Coronary artery (tissue), 2 donors: ENCODE data around the gene ACAD11.
"Not testable (repeated sequence)": the region's sequence is repeated elsewhere in the genome, so short reads cannot be mapped to it uniquely, and the experiment has no call there.

Experiments used
- DNase-seq: peaks from one replicate; pipeline ENCODE4 v3.0.0-alpha.2; 2017; ENCODE audit warnings: low spot score
- H3K27ac ChIP-seq, 2 donors: fragments of 200-600 bp; sonication (generic); one replicate each; pipeline ENCODE4 v1.5.1; 2016 to 2019
- H3K4me3 ChIP-seq: fragments of 200-600 bp; sonication (generic); 2 replicates; pipeline ENCODE4 v1.5.1; 2016; ENCODE audit warnings: mild to moderate bottlenecking, moderate library complexity
- CTCF ChIP-seq: fragments of 200-600 bp; sonication (generic); IDR thresholded peaks from one replicate; pipeline ENCODE4 v1.5.1; 2019; ENCODE audit warnings: antibody characterized with exemption

The ACAD11 gene

DNA sequence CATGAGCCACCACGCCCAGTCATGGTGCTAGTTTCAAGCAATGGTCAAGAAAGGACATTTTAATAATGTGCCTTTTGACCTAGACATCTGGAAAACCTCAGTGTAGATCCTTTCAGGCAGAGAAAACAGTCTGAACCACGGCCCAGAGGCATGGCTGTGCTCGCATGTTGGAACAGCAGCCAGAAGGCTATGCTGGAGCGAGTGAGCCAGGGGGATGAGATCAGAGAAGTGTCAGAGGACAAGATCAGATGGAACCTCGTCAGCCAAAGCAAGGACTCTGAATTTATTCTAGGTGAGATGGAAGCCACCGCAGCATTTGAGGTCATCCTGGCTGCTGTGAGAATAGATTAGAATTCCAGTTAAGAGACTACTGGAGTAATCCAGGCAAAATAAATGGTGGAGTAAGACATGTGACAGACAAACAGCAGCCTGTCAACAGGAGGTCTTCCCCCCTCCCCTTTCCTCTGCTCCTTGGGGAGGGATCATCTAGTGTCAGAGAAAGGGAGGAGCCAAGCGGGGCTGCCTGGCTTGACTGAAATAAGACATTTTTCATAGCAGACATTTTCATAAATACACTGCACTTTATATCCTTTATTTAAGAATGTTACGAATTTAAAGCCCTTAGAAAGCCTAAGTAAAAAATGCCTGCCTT, 103.0 kb downstream of the ACAD11 start:
- TF ChIP-seq CTCF = no peak
- Histone ChIP-seq H3K4me3 (no peak overlapping the region), H3K27ac (peak overlapping the region in 1 of 2 donors; percentile 36)
- no peak for DNase-seq

DNA sequence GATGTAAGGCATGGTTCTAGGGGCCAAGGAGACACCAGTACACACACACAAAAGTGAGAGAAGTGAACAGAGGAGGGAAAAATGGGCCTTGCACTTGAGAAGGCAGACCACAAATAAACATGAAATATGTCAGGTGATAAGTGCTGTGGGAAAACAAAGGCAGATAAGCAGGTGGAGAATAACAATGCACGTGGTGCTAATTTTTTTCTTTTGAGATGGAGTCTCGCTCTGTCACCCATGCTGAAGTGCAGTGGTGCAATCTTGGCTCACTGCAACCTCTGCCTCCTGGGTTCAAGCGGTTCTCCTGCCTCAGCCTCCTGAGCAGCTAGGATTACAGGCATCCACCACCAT, 103.6 kb downstream of the ACAD11 start:
- H3K27ac ChIP-seq, DNase-seq: not testable (repeated sequence)

GRCh38 chr3:132555306-132556035, 104.1 kb downstream of the ACAD11 start:
- no peak overlapping the region for H3K27ac ChIP-seq
- no peak for TF ChIP-seq CTCF
- DNase-seq = no peak
- no peak overlapping the region for H3K4me3 ChIP-seq

More for the DNA sequence above, 103.6 kb downstream of the ACAD11 start:
- not testable (repeated sequence) for H3K4me3 ChIP-seq

- no peak for DNase-seq
Observed at GRCh38 chr3:132554437-132554836, 105.2 kb downstream of the ACAD11 start.

GRCh38 chr3:132553826-132554225, 105.8 kb downstream of the ACAD11 start:
- Histone ChIP-seq H3K4me3 (no peak overlapping the region), H3K27ac (no peak overlapping the region)
- DNase-seq = no peak
- TF ChIP-seq CTCF = no peak

More at GRCh38 chr3:132554437-132554836, 105.2 kb downstream of the ACAD11 start:
- Histone ChIP-seq H3K4me3 (no peak overlapping the region), H3K27ac (no peak overlapping the region)
- no peak for TF ChIP-seq CTCF

DNA sequence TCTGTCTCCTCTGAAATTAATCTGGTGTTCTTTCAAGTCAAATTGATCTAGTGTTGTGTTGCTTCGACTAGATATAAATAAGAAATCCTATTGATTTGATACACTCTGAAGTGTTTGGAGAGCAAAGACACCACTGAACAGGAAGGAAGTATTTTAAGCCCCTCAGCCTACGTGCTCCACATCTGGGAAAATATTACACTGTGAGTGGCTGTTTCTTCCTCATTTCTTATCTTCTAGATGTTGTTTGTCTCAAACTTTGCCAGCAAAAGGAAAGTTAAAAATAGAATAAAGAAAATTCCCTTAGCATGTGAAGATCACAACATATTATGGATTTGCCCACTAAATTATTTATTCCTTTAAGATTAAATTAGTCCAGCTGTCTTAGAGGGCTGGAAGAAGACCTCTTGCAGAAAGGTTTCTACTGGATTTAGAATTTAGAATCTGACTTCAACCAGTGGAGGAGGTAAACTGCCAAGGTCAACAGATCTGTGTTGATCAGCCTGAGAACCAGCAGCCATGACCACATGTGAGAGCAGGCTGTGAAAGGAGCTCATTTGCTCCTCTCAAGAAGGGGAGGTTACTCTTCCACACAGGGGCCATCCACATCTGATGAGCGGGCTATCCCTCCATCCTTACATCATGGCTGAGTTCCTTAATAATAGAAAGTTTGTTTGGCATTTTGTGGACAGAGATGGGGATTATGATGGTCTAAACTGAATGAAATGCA, 108.9 kb downstream of the ACAD11 start:
- no peak for DNase-seq
- Histone ChIP-seq H3K4me3 (no peak overlapping the region), H3K27ac (peak overlapping the region in 1 of 2 donors; percentile 2)
- no peak for TF ChIP-seq CTCF

- TF ChIP-seq CTCF = no peak
- Histone ChIP-seq H3K4me3 (no peak overlapping the region), H3K27ac (peak overlapping the region in 1 of 2 donors; percentile 46)
- no peak for DNase-seq
Observed at GRCh38 chr3:132549890-132550578, 109.6 kb downstream of the ACAD11 start.
